Gastrocnemius medialis (tissue), 4 donors: ENCODE data around the gene CLCA2.

Source experiments
- POLR2A ChIP-seq, 2 donors: fragments of 450-650 bp; IDR thresholded peaks; one replicate each; pipeline ENCODE4 v1.6.1; 2017; ENCODE audit warnings: antibody characterized with exemption in 2 of 2, mild to moderate bottlenecking in 2 of 2, moderate library complexity in 2 of 2
- TF ChIP-seq, protein P1 (sequence below), 5 experiments: fragments of 450-650 bp in 3 of 5; fragments of 200-600 bp in 2 of 5; sonication (generic) in 2 of 5; IDR thresholded peaks in 4 of 5; conservative IDR thresholded peaks in 1 of 5; 1 replicate in 4 of 5; 2 replicates in 1 of 5; pipeline ENCODE4 v1.5.1; 2016 to 2019; ENCODE audit warnings: antibody characterized with exemption in 5 of 5, mild to moderate bottlenecking in 3 of 5, moderate library complexity in 3 of 5

DNA sequence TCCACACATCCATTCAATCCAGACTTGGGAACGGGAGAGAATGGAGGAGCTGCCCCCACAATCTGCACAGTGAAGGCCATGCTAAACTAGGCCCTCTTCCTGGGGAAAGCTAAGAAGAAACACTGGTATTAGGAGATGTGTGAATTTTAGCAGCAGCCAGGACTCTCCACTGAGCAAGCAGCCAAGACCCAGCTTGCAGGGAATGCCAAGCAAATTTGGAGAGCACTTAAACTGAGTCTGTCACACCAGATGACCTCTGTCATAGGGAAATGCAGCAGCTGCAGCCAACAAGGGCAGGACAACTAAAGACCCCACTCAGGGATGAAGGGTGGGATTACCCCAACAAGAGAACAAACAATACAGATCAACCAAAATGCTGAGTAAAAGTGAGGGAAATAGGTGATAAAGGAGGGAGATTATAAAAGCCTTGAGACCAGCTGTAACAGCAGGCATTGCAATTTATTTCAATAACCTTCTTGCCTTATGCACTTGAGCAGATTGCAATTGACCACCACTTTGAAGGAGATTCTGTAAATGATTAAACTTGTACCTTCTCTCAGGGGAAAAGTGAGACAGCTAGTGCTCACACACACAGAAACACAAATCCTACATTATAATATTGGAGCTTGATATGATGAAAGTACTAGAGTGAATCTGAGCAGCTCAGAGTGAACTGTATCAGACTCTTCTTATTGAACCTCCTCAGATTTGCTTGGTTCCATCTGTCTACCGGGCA, 42.3 kb downstream of the CLCA2 start:
- no peak for TF ChIP-seq POLR2A (IDR thresholded peaks at IDR 0.05)
- TF ChIP-seq, protein P1, sequence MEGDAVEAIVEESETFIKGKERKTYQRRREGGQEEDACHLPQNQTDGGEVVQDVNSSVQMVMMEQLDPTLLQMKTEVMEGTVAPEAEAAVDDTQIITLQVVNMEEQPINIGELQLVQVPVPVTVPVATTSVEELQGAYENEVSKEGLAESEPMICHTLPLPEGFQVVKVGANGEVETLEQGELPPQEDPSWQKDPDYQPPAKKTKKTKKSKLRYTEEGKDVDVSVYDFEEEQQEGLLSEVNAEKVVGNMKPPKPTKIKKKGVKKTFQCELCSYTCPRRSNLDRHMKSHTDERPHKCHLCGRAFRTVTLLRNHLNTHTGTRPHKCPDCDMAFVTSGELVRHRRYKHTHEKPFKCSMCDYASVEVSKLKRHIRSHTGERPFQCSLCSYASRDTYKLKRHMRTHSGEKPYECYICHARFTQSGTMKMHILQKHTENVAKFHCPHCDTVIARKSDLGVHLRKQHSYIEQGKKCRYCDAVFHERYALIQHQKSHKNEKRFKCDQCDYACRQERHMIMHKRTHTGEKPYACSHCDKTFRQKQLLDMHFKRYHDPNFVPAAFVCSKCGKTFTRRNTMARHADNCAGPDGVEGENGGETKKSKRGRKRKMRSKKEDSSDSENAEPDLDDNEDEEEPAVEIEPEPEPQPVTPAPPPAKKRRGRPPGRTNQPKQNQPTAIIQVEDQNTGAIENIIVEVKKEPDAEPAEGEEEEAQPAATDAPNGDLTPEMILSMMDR (IDR thresholded peaks at IDR 0.05 in 4 of 5, conservative IDR thresholded peaks at IDR 0.05 in 1 of 5) = no peak
